GM12878 (cell line): ENCODE results near the gene MTO1. TPM values are rescaled to one million over a fixed set of nuclear protein-coding genes. Genes with fewer than 3 reads are reported as not detected.
A peak's percentile ranks its signal among the peaks of the same experiment; 100 is the strongest.

Experiments
- CBFB ChIP-seq: IDR thresholded peaks from 2 replicates; pipeline ENCODE4 v1.6.1; 2016; ENCODE audit warnings: antibody characterized with exemption, low read depth
- CBX3 ChIP-seq: fragments of 200-600 bp; sonication (generic); IDR thresholded peaks from 2 replicates; pipeline ENCODE4 v1.6.1; 2016; ENCODE audit warnings: low read depth, borderline replicate concordance
- CHD4 ChIP-seq: fragments of 200-600 bp; sonication (generic); IDR thresholded peaks from 2 replicates; pipeline ENCODE4 v1.6.1; 2016; ENCODE audit warnings: mild to moderate bottlenecking
- IKZF2 ChIP-seq, 2 experiments: fragments of 450-650 bp; IDR thresholded peaks; 2 replicates each; pipeline ENCODE4 v1.6.1; 2017; ENCODE audit warnings: mild to moderate bottlenecking in 2 of 2, moderate library complexity in 2 of 2
- LARP7 ChIP-seq: fragments of 450-650 bp; IDR thresholded peaks from 2 replicates; pipeline ENCODE4 v1.6.1; 2017; ENCODE audit warnings: mild to moderate bottlenecking
- MYC ChIP-seq: IDR thresholded peaks from 2 replicates; pipeline ENCODE4 v1.6.1; 2011; ENCODE audit warnings: mild to moderate bottlenecking, low read length, moderate library complexity, inconsistent platforms; ENCODE audit not compliant: insufficient read depth, insufficient replicate concordance, insufficient read length, severe bottlenecking
- NFIC ChIP-seq: IDR thresholded peaks from 2 replicates; pipeline ENCODE4 v1.6.1; 2012; ENCODE audit warnings: low read depth, mild to moderate bottlenecking, inconsistent platforms, low read length, moderate library complexity
- NR2C1 ChIP-seq: fragments of 450-650 bp; IDR thresholded peaks from 2 replicates; pipeline ENCODE4 v1.6.1; 2017; ENCODE audit warnings: antibody characterized with exemption, mild to moderate bottlenecking, moderate library complexity
- PAX8 ChIP-seq: fragments of 450-650 bp; IDR thresholded peaks from 2 replicates; pipeline ENCODE4 v1.6.1; 2017; ENCODE audit warnings: mild to moderate bottlenecking, moderate library complexity
- RCOR1 ChIP-seq: conservative IDR thresholded peaks from 2 replicates; pipeline ENCODE4 v1.6.1; 2012; ENCODE audit warnings: low read depth, low read length, improper control_type of control experiment
- SMAD5 ChIP-seq: IDR thresholded peaks from 2 replicates; pipeline ENCODE4 v1.6.1; 2016; ENCODE audit warnings: antibody characterized with exemption, low read depth
- SRF ChIP-seq, 2 experiments: IDR thresholded peaks; 2 replicates each; pipeline ENCODE4 v1.6.1; 2011; ENCODE audit warnings: low read depth in 2 of 2, low read length in 2 of 2, mild to moderate bottlenecking in 1 of 2, moderate library complexity in 1 of 2
- ZNF217 ChIP-seq: fragments of 450-650 bp; IDR thresholded peaks from 2 replicates; pipeline ENCODE4 v1.6.1; 2017; ENCODE audit warnings: antibody characterized with exemption, mild to moderate bottlenecking
- ZSCAN29 ChIP-seq: fragments of 450-650 bp; IDR thresholded peaks from 2 replicates; pipeline ENCODE4 v1.6.1; 2017; ENCODE audit warnings: mild to moderate bottlenecking, moderate library complexity
- polyA plus RNA-seq, 11 experiments: library from polyadenylated mRNA; depleted of rRNA in 4 of 11; unstranded in 6 of 11; stranded (reverse) in 5 of 11; fragments of >200 nt; fragmentation: Nextera tagmentation in 4 of 11; fragmentation: Illumina TruSeq in 1 of 11; extraction: Ambion mirVana in 4 of 11; extraction: Trizol in 1 of 11; gene quantifications; 1 replicate in 1 of 11; 2 replicates in 10 of 11; pipeline versions ENCODE4 v1.2.1 to v1.2.3, GENCODE V29; 2011 to 2016; ENCODE audit warnings: inconsistent platforms in 2 of 11, missing spikeins in 2 of 11, low read depth in 1 of 11
- total RNA-seq, 4 experiments: library from RNA; depleted of rRNA in 3 of 4; stranded (reverse); fragments of >200 nt in 3 of 4; fragmentation: Illumina TruSeq in 1 of 4; extraction: Trizol in 1 of 4; gene quantifications; 2 replicates each; pipeline versions ENCODE4 v1.2.1 to v1.2.3, GENCODE V29; 2013 to 2021
- TF ChIP-seq, protein P1 (sequence below): fragments of 450-650 bp; formaldehyde crosslinking; IDR thresholded peaks from 2 replicates; pipeline ENCODE4 v1.4.0; 2022; ENCODE audit warnings: mild to moderate bottlenecking, moderate library complexity
- TF ChIP-seq, protein P2 (sequence below): fragments of 450-650 bp; IDR thresholded peaks from 2 replicates; pipeline ENCODE4 v1.6.1; 2017; ENCODE audit warnings: mild to moderate bottlenecking, low read depth, inconsistent platforms; ENCODE audit not compliant: poor library complexity, severe bottlenecking
- TF ChIP-seq, protein P3 (sequence below): fragments of 450-650 bp; formaldehyde crosslinking; IDR thresholded peaks from 2 replicates; pipeline ENCODE4 v1.4.0; 2020; ENCODE audit warnings: mild to moderate bottlenecking, moderate library complexity
- TF ChIP-seq, protein P4 (sequence below): fragments of 450-650 bp; IDR thresholded peaks from 2 replicates; pipeline ENCODE4 v1.6.1; 2017; ENCODE audit warnings: low read depth, mild to moderate bottlenecking, moderate library complexity
- TF ChIP-seq, protein P5 (sequence below): fragments of 450-650 bp; IDR thresholded peaks from 2 replicates; pipeline ENCODE4 v1.6.1; 2017; ENCODE audit warnings: borderline replicate concordance

The MTO1 gene
- total and polyA plus RNA-seq, 10 of the 15 experiments (the other 5 are each of a cell fraction or from before 2014, with no cell fraction given) = 24.8 to 53.6 (median 33.1) TPM

DNA sequence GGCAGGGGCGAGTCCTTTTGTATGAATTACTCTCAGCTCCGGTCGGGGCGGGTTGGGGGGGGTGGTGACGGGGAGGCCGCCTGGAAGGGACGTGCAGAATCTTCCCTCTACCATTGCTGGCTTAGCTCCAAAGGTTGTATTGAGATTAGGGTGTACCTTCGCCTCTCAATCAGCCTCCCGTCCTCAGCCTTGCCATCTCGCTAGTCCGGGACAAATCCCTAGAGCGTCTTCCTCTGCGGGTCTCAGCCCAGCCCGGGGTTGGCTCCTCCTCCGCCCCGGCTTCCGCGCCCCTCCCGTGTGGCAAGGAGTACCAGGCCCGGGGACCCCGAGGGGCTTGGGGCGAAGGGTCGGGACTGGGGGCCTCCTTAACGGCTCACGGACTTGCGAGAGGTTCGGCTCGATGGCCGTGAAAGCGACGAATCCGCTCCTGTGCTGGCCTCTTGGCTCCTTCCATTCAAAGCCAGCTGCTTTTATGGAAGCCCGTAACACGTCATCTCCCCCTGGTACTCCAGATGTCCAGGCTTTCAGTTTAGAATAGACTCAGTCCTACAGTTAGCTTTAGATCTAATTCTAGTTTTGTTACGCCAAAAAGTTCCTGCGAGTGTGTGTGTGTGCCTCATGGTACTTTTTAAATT lies 59.9 kb downstream of the MTO1 start (continued):
- TF ChIP-seq CBX3 (no peak), SMAD5 (0 out of 2 replicates have a peak, but pooled peaks have one; percentile 17), IKZF2 (IDR thresholded peaks at IDR 0.05) (peak in 1 of 2 experiments; percentile 44; a peak in 2 of 4 replicates), NFIC (no peak), MYC (no peak), CBFB (no peak), ZNF217 (no peak), SRF (IDR thresholded peaks at IDR 0.05; ENCODE audit: low read depth in 2 of 2, low read length in 2 of 2) (no peak), LARP7 (peak; percentile 77), NR2C1 (no peak), ZSCAN29 (no peak), RCOR1 (no peak), PAX8 (no peak), CHD4 (no peak)
- TF ChIP-seq, protein P1, sequence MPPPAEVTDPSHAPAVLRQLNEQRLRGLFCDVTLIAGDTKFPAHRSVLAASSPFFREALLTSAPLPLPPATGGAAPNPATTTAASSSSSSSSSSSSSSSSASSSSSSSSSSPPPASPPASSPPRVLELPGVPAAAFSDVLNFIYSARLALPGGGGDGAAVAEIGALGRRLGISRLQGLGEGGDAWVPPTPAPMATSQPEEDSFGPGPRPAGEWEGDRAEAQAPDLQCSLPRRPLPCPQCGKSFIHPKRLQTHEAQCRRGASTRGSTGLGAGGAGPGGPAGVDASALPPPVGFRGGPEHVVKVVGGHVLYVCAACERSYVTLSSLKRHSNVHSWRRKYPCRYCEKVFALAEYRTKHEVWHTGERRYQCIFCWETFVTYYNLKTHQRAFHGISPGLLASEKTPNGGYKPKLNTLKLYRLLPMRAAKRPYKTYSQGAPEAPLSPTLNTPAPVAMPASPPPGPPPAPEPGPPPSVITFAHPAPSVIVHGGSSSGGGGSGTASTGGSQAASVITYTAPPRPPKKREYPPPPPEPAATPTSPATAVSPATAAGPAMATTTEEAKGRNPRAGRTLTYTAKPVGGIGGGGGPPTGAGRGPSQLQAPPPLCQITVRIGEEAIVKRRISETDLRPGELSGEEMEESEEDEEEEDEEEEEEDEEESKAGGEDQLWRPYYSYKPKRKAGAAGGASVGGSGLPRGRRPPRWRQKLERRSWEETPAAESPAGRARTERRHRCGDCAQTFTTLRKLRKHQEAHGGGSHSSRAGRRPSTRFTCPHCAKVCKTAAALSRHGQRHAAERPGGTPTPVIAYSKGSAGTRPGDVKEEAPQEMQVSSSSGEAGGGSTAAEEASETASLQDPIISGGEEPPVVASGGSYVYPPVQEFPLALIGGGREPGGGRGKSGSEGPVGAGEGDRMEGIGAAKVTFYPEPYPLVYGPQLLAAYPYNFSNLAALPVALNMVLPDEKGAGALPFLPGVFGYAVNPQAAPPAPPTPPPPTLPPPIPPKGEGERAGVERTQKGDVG = no peak
- TF ChIP-seq, protein P2, sequence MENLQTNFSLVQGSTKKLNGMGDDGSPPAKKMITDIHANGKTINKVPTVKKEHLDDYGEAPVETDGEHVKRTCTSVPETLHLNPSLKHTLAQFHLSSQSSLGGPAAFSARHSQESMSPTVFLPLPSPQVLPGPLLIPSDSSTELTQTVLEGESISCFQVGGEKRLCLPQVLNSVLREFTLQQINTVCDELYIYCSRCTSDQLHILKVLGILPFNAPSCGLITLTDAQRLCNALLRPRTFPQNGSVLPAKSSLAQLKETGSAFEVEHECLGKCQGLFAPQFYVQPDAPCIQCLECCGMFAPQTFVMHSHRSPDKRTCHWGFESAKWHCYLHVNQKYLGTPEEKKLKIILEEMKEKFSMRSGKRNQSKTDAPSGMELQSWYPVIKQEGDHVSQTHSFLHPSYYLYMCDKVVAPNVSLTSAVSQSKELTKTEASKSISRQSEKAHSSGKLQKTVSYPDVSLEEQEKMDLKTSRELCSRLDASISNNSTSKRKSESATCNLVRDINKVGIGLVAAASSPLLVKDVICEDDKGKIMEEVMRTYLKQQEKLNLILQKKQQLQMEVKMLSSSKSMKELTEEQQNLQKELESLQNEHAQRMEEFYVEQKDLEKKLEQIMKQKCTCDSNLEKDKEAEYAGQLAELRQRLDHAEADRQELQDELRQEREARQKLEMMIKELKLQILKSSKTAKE = no peak
- TF ChIP-seq, protein P3, sequence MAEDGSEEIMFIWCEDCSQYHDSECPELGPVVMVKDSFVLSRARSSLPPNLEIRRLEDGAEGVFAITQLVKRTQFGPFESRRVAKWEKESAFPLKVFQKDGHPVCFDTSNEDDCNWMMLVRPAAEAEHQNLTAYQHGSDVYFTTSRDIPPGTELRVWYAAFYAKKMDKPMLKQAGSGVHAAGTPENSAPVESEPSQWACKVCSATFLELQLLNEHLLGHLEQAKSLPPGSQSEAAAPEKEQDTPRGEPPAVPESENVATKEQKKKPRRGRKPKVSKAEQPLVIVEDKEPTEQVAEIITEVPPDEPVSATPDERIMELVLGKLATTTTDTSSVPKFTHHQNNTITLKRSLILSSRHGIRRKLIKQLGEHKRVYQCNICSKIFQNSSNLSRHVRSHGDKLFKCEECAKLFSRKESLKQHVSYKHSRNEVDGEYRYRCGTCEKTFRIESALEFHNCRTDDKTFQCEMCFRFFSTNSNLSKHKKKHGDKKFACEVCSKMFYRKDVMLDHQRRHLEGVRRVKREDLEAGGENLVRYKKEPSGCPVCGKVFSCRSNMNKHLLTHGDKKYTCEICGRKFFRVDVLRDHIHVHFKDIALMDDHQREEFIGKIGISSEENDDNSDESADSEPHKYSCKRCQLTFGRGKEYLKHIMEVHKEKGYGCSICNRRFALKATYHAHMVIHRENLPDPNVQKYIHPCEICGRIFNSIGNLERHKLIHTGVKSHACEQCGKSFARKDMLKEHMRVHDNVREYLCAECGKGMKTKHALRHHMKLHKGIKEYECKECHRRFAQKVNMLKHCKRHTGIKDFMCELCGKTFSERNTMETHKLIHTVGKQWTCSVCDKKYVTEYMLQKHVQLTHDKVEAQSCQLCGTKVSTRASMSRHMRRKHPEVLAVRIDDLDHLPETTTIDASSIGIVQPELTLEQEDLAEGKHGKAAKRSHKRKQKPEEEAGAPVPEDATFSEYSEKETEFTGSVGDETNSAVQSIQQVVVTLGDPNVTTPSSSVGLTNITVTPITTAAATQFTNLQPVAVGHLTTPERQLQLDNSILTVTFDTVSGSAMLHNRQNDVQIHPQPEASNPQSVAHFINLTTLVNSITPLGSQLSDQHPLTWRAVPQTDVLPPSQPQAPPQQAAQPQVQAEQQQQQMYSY = no peak
- TF ChIP-seq, protein P4, sequence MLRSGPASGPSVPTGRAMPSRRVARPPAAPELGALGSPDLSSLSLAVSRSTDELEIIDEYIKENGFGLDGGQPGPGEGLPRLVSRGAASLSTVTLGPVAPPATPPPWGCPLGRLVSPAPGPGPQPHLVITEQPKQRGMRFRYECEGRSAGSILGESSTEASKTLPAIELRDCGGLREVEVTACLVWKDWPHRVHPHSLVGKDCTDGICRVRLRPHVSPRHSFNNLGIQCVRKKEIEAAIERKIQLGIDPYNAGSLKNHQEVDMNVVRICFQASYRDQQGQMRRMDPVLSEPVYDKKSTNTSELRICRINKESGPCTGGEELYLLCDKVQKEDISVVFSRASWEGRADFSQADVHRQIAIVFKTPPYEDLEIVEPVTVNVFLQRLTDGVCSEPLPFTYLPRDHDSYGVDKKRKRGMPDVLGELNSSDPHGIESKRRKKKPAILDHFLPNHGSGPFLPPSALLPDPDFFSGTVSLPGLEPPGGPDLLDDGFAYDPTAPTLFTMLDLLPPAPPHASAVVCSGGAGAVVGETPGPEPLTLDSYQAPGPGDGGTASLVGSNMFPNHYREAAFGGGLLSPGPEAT = no peak
- TF ChIP-seq, protein P5, sequence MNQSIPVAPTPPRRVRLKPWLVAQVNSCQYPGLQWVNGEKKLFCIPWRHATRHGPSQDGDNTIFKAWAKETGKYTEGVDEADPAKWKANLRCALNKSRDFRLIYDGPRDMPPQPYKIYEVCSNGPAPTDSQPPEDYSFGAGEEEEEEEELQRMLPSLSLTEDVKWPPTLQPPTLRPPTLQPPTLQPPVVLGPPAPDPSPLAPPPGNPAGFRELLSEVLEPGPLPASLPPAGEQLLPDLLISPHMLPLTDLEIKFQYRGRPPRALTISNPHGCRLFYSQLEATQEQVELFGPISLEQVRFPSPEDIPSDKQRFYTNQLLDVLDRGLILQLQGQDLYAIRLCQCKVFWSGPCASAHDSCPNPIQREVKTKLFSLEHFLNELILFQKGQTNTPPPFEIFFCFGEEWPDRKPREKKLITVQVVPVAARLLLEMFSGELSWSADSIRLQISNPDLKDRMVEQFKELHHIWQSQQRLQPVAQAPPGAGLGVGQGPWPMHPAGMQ = no peak
